Prostate gland (tissue), 2 donors: ENCODE measurements around the gene C22orf42. TPM values are rescaled to one million over a fixed set of nuclear protein-coding genes. Genes with fewer than 3 reads are reported as not detected.
"Not testable (repeated sequence)": the region's sequence is repeated elsewhere in the genome, so short reads cannot be mapped to it uniquely, and the experiment has no call there.

Experiments used
- DNase-seq: peaks from one replicate; pipeline ENCODE4 v3.0.0-alpha.2; 2019; ENCODE audit warnings: low spot score
- H3K27ac ChIP-seq, 2 donors: fragments of 200-600 bp; sonication (generic); 2 replicates each; pipeline ENCODE4 v1.5.1; 2017 to 2019
- H3K27me3 ChIP-seq: fragments of 200-600 bp; sonication (generic); replicated peaks from 2 replicates; pipeline ENCODE4 v1.5.1; 2019; ENCODE audit not compliant: insufficient read depth
- H3K36me3 ChIP-seq, 2 donors: fragments of 200-600 bp; sonication (generic); 1 replicate in 1 of 2; 2 replicates in 1 of 2; pipeline versions ENCODE4 v1.5.1 to v1.8.1; 2017 to 2019
- H3K4me1 ChIP-seq: fragments of 200-600 bp; sonication (generic); replicated peaks from 2 replicates; pipeline ENCODE4 v1.5.1; 2019
- H3K4me3 ChIP-seq, 2 donors: fragments of 200-600 bp; sonication (generic); 2 replicates each; pipeline ENCODE4 v1.5.1; 2017 to 2019
- H3K9me3 ChIP-seq: fragments of 200-600 bp; sonication (generic); 2 replicates; pipeline ENCODE4 v1.5.1; 2017
- POLR2A ChIP-seq: fragments of 450-650 bp; IDR thresholded peaks from one replicate; pipeline ENCODE4 v1.6.1; 2016; ENCODE audit warnings: antibody characterized with exemption, mild to moderate bottlenecking
- POLR2AphosphoS5 ChIP-seq: sonication (generic); formaldehyde crosslinking; IDR thresholded peaks from one replicate; pipeline ENCODE4 v1.6.1; 2017; ENCODE audit warnings: antibody characterized with exemption
- WGBS: methylation state at CpG from one replicate; pipeline ENCODE4 v1.1.5; 2018; 5-methylcytosine and 5-hydroxymethylcytosine counted together
- intact Hi-C: fragments of 100-400 bp; cut with DNase I; formaldehyde crosslinking; loops from one replicate; pipeline ENCODE4 v1.14.2; 2022
- total RNA-seq, 2 donors: library from RNA; depleted of rRNA; stranded (reverse); fragments of >200 nt; gene quantifications; one replicate each; pipeline ENCODE4 v1.1.0, GENCODE V29; 2016
- TF ChIP-seq, protein P1 (sequence below), 4 experiments: fragments of 200-600 bp in 2 of 4; fragments of 450-650 bp in 2 of 4; sonication (generic) in 2 of 4; IDR thresholded peaks; 1 replicate in 3 of 4; 2 replicates in 1 of 4; pipeline ENCODE4 v1.5.1; 2016 to 2019; ENCODE audit warnings: antibody characterized with exemption in 4 of 4, mild to moderate bottlenecking in 2 of 4, moderate library complexity in 2 of 4

The C22orf42 gene
- total RNA-seq, 2 donors from 2014 or later = 1.4 TPM; not detected in 1

GRCh38 chr22:32144496-32145274, 14.4 kb downstream of the C22orf42 start:
- peaks cover 5% of the 10 kb centered on the region for H3K4me1 ChIP-seq
- no peaks in the 10 kb centered on the region for H3K36me3 ChIP-seq
- no peak overlapping the region for H3K4me3 ChIP-seq
- DNase-seq = no peak
- H3K9me3 ChIP-seq = no peaks in the 10 kb centered on the region
- no peak for TF ChIP-seq POLR2AphosphoS5
- TF ChIP-seq, protein P1, sequence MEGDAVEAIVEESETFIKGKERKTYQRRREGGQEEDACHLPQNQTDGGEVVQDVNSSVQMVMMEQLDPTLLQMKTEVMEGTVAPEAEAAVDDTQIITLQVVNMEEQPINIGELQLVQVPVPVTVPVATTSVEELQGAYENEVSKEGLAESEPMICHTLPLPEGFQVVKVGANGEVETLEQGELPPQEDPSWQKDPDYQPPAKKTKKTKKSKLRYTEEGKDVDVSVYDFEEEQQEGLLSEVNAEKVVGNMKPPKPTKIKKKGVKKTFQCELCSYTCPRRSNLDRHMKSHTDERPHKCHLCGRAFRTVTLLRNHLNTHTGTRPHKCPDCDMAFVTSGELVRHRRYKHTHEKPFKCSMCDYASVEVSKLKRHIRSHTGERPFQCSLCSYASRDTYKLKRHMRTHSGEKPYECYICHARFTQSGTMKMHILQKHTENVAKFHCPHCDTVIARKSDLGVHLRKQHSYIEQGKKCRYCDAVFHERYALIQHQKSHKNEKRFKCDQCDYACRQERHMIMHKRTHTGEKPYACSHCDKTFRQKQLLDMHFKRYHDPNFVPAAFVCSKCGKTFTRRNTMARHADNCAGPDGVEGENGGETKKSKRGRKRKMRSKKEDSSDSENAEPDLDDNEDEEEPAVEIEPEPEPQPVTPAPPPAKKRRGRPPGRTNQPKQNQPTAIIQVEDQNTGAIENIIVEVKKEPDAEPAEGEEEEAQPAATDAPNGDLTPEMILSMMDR (IDR thresholded peaks at IDR 0.05) = no peak
- TF ChIP-seq POLR2A = no peak
- H3K27me3 ChIP-seq = no peaks in the 10 kb centered on the region
- intact Hi-C loops = no loop called here
- WGBS = 74% methylated on average over 6 of the region's 6 CpGs
- no peak overlapping the region for H3K27ac ChIP-seq

- Histone ChIP-seq H3K27me3 (no peaks in the 10 kb centered on the region), H3K4me3 (no peak overlapping the region), H3K36me3 (no peaks in the 10 kb centered on the region), H3K27ac (peak overlapping the region in 1 of 2 donors; percentile 23), H3K4me1 (peaks cover 5% of the 10 kb centered on the region), H3K9me3 (no peaks in the 10 kb centered on the region)
- TF ChIP-seq POLR2A (no peak), POLR2AphosphoS5 (no peak)
- TF ChIP-seq, protein P1 (IDR thresholded peaks at IDR 0.05) = no peak
- intact Hi-C loops = no loop called here
- no peak for DNase-seq
These were observed 16.5 kb downstream of the C22orf42 start for GRCh38 chr22:32142600-32142999.

DNA sequence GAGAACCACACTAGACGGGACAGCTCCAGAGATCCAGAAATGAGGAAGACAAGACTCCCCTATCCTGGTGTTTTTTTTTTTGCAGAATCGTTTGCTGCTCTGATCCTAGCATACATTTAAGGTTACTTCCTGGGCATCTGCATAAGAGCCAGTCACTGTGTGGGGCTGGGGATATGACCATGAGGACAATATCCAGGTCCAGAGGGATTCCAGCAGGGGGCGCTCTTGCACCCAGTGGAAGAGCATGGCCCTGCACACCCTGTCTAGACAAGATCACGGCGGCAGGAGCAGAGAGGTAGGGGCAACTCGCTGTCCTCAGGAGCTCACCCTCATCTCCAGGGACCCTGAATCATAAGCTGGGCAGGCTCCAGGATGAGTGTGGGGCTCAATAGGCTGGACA, 18.4 kb downstream of the C22orf42 start:
- H3K4me1 ChIP-seq, DNase-seq, intact Hi-C loops, H3K9me3 ChIP-seq, H3K27ac ChIP-seq, H3K27me3 ChIP-seq, H3K4me3 ChIP-seq, H3K36me3 ChIP-seq: not testable (repeated sequence)
- 51% methylated on average over 6 of the region's 6 CpGs for WGBS

DNA sequence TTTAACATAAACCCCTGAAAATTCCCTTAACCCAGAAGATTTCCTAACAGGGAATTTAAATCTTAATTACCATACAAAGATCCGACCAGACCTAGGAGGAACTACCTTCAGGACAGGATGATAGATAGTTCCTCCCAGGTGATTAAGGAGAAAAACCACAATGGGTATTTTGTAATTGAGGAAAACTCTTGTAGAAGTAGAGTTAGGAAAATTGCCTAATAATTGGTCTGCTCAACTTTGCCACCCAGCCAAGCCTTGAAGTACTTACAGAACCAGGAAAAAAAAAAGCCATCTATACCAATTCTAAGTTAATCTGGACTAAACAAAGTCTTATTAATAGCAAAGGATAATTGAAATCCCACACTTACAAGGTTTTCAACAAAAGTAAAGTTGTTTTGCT, 20.5 kb downstream of the C22orf42 start:
- H3K4me3 ChIP-seq, H3K36me3 ChIP-seq, H3K4me1 ChIP-seq, H3K27ac ChIP-seq, intact Hi-C loops, H3K9me3 ChIP-seq, DNase-seq, H3K27me3 ChIP-seq: not testable (repeated sequence)
- 74% methylated on average over 1 of the region's 1 CpG for WGBS

DNA sequence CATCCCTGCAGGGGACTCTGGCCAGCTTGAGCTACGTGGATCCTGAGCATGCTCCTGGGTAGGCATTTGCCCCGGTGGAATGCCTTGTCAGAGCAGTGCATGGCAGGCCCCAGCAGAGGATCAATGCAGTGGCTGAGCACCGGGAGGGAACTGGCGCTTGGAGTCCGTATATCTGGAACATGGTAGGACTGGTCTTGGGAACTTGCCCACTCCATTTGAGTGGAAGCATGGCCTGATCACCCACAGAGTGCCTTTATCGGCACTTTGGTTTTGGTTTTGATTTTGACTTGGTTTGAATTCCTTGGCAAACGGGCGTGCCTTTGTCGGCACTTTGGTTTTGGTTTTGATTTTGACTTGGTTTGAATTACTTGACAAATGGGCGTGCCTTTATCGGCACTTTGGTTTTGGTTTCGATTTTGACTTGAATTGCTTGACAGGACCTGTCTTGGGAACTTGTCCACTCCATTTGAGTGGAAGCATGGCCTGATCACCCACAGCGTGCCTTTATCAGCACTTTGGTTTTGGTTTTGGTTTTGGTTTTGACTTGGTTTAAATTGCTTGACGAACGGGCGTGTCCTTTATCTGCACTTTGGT, 21.3 kb downstream of the C22orf42 start:
- 83% methylated on average over 16 of the region's 16 CpGs for WGBS
- Histone ChIP-seq H3K27ac (peak overlapping the region in 1 of 2 donors; percentile 78), H3K4me3 (peak overlapping the region in 1 of 2 donors; percentile 1)
- intact Hi-C loops, H3K9me3 ChIP-seq, H3K36me3 ChIP-seq, H3K4me1 ChIP-seq, DNase-seq, H3K27me3 ChIP-seq: not testable (repeated sequence)

DNA sequence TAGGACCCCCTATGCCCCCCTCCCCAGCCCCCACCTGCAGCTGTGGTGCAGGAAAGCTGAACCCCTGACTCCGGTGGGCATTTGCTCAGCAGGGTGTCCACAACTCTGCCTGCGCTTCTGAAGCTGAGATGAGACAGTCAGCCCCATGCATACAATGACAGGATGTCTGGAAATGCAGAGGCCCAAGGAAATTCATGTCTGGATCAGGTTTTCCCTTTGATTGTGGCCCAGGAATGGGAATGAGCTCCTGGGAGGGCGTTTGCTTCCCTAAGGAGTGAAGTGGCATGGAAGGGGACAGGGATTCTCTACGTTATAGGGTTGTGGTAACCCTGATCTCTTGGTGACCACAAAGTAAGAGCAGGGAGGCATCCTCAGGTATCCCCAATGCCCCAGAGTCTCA, 22.2 kb downstream of the C22orf42 start:
- H3K36me3 ChIP-seq, H3K27me3 ChIP-seq, intact Hi-C loops, H3K4me3 ChIP-seq, DNase-seq, H3K9me3 ChIP-seq, H3K4me1 ChIP-seq: not testable (repeated sequence)
- 90% methylated on average over 4 of the region's 4 CpGs for WGBS
- peak overlapping the region in 1 of 2 donors; percentile 78 for H3K27ac ChIP-seq

- H3K36me3 ChIP-seq, intact Hi-C loops, H3K9me3 ChIP-seq, H3K4me3 ChIP-seq, H3K4me1 ChIP-seq, H3K27me3 ChIP-seq: not testable (repeated sequence)
- peak; percentile 73 for DNase-seq
- 25% methylated on average over 3 of the region's 3 CpGs for WGBS
- peak; percentile 76 for TF ChIP-seq POLR2AphosphoS5
- peak overlapping the region; percentile 53 to 78 for H3K27ac ChIP-seq
These were observed 23.1 kb downstream of the C22orf42 start for GRCh38 chr22:32135958-32136357.

GRCh38 chr22:32134796-32135195, 24.3 kb downstream of the C22orf42 start:
- WGBS = 83% methylated on average over 14 of the region's 14 CpGs
- DNase-seq, H3K27me3 ChIP-seq, H3K9me3 ChIP-seq, H3K4me3 ChIP-seq, intact Hi-C loops, H3K4me1 ChIP-seq, H3K36me3 ChIP-seq: not testable (repeated sequence)
- peak overlapping the region; percentile 42 to 78 for H3K27ac ChIP-seq
